NCI-H1694 treated with DMSO at 0.1 percent for 48 hours (cell line): ENCODE measurements around the gene MRGPRG.
"Not testable (repeated sequence)": the region's sequence is repeated elsewhere in the genome, so short reads cannot be mapped to it uniquely, and the experiment has no call there.

Experiments used
- DNase-seq: peaks from one replicate; lab custom pipeline; 2025; lab: John Stamatoyannopoulos, UW

The MRGPRG gene, protein sequence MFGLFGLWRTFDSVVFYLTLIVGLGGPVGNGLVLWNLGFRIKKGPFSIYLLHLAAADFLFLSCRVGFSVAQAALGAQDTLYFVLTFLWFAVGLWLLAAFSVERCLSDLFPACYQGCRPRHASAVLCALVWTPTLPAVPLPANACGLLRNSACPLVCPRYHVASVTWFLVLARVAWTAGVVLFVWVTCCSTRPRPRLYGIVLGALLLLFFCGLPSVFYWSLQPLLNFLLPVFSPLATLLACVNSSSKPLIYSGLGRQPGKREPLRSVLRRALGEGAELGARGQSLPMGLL

DNA sequence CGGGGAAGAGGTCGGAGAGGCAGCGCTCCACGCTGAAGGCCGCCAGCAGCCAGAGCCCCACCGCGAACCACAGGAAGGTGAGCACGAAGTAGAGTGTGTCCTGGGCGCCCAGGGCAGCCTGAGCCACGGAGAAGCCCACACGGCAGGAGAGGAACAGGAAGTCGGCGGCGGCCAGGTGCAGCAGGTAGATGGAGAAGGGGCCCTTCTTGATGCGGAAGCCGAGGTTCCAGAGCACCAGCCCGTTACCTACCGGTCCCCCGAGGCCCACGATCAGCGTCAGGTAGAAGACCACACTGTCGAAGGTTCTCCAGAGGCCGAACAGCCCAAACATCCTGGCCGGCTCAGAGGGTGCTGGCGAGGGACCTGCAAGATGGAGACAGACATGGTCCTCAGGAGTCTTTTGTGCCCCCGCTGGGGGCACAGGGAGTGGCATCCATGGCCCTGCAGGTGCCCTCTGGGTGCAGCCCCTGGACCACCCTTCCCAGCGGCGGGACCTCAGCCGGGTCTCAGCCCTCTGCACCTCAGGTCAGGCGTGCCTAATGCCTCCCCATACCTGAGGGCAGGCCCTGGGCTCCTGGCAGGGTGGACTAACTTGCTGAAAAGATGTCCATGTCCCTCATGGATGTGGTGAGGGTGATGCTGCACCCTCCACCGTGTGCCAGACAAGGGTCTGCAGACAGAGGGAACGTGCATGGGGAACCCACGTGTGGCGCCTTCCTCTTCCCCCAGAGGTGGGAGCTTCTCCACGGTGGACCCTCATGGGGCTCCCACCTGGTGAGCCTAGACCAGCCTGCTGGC is at the start of gene MRGPRG:
Gene MRGPRG, minus strand, starts transcription at position 331 of the 798 bp plus-strand sequence. Its CDS starts 0 bp downstream, at position 331.
- DNase-seq = no peak

DNA sequence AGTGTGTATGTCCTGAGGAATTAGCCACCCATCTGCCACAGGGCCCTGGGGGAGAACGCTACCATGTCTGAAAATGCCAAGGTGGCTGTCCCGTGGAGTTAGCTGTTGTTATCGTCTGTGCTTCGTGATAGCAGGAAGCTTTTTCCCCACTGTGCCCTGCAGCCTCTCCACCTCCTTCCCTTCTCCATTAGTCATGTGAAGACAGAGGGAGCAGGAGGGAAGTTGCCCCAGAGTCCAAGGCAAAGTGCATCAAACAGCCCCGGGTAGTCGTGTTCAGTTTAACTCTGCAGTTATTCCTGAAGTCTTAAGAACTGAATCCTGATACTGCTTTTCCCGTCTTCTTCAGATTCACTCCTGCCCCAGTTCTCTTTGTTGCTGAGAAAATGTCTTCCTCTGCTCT is 43.9 kb upstream of the MRGPRG start:
- not testable (repeated sequence) for DNase-seq

DNA sequence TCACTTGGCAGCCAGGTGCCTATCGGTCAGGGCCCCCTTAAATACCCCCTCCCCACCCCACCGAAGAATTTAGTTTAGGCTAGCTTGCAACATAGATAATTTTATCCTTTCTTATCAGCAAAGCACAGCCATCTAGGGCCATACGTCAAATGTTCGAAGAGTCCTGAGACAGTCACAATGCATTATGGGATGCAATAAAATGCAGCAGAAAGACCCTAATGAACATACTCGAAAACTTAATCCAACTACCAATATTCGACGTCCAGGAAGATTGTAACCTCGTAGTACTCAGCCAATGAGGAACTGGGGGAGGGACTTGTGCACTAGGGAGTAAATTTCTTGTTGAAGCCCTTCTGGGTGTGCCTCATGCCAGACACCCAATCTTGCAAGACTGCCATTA is 43.2 kb upstream of the MRGPRG start:
- not testable (repeated sequence) for DNase-seq

DNA sequence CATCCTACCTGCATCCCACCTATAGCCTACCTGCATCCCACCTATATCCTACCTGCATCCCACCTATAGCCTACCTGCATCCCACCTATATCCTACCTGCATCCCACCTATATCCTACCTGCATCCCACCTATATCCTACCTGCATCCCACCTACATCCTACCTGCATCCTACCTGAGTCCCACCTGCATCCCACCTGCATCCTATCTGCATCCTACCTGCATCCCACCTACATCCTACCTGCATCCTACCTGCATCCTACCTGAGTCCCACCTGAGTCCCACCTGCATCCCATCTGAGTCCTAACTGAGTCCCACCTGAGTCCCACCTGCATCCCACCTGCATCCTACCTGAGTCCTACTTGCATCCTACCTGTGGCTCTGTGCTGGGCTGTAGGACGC is 38.9 kb upstream of the MRGPRG start:
- DNase-seq = not testable (repeated sequence)

DNA sequence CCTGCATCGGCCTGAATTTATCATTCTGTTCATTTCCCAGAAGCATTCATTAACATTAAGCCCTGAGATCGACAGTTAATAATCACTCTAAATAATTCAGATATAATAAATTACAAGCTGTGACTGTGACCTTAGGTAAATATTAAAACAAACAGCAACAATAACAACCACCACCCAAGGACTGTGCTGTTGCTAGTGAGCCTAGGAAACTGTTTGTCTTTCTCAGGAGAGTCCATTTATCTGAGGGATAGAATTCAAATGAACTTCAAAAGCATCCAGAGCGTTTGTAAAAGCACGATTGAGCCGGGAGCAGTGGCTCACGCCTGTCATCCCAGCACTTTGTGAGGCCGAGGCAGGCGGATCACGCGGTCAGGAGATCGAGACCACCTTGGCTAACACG is 36.6 kb upstream of the MRGPRG start:
- DNase-seq = not testable (repeated sequence)

DNA sequence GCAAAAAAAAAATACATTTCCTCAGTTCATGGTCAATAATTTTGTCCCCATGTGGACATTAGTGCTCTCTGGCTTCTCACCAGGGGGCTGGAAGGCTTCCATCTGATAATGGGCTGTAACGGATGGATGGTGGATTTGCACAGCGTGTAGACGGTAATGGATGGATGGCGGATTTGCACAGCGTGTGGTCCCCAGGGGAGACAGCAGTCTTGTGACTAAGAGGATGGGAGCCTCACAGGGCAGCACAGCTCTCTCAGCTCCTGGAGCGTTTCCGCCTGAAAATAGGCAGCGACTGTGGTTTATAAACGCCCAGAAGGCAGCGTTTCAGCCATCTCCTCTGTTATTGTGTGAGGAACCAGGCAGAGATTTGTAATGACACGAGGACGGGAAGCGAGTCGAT is 36.2 kb upstream of the MRGPRG start:
- DNase-seq = not testable (repeated sequence)

DNA sequence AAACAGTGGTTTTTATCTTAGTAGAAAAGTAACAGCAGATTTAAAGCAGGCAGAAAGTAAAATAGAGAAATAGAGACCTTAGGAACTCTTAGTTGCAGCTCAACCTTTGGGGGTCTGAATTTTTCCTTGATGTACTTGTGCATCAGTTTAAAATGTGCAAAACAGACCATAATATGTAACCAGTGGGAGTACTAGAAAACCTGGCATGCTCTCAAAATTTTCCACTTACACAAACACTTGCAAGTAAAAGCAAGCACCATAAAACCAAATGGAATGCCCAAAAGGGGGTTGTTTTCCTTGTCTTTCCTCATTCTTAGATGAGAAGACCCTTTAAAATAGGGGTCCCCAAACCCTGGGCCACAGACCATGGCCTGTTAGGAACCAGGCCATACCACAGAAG is 26.5 kb upstream of the MRGPRG start:
- DNase-seq = no peak

DNA sequence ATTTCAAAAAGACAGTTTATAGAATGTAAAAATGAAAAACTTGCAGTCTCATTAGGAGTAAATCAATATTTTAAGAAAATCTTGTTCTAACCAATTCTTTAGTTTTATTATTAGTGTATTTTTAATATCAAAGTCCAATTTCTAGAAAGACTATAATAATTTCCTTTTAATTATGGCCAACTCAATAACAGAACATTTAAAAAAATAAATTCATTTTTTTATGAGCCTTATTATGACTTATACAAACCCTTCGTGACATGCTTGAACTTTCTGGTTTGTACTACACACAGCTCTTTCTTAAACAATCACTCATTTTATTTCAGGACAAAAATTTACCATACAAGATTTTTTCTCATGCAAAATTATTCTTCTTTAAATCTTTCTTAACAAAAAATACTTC is 25.3 kb upstream of the MRGPRG start:
- no peak for DNase-seq

DNA sequence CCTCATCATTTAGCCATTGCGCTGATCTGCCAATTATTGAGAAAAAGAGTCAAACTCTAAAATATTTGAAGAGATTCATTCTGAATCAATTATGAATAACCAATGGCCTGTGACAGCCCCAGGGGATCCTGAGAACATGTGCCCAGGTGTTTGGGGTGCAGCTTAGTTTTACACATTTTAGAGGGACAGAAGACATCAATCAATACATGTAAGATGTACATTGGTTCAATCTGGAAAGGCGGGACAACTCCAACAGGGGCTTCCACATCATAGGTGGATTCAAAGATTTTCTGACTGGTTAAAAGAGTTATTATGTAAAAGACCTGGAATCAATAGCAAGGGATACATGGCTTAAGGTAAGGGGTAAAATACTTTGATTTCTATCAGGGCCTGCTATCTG is 18.5 kb upstream of the MRGPRG start:
- DNase-seq = no peak

DNA sequence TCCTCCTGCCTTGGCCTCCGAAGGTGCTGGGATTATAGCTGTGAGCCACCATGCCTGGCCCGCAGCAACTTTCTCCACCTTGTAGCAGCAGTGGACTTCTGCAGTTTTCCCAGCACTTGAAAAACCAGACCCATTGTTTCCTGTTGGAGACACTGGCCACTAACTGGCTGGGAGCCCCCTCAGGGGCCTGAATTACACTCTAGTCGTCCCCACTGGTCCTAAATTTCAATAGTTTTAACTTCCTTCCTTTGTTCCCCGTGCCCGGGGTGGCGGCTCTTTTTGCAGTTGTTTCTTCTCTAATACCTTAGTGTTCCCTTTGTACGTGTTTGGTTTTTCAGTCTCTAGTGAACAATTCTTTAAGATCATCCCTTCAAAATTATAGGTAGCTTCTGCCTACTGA is 16.2 kb upstream of the MRGPRG start:
- DNase-seq = no peak

DNA sequence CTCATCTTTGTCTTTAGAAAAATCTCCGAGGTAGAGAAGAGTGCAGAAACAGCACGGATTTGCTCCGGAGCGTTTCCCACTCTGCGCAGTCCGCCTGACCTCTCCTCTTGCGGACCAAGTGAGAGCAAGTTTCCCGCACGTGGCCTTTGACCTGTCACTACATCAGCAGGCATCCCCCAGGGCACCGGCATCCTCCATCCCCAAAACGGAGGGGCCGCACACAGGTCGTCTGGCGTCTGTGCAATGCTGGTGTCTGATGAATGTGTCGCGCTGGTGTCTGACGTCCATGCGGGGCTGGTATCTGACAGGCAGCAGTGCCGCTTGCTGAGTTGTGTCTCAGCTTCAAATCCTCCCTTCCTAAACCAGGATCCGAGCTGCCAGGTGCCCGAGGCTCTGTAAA is 14.3 kb upstream of the MRGPRG start:
- DNase-seq = no peak

DNA sequence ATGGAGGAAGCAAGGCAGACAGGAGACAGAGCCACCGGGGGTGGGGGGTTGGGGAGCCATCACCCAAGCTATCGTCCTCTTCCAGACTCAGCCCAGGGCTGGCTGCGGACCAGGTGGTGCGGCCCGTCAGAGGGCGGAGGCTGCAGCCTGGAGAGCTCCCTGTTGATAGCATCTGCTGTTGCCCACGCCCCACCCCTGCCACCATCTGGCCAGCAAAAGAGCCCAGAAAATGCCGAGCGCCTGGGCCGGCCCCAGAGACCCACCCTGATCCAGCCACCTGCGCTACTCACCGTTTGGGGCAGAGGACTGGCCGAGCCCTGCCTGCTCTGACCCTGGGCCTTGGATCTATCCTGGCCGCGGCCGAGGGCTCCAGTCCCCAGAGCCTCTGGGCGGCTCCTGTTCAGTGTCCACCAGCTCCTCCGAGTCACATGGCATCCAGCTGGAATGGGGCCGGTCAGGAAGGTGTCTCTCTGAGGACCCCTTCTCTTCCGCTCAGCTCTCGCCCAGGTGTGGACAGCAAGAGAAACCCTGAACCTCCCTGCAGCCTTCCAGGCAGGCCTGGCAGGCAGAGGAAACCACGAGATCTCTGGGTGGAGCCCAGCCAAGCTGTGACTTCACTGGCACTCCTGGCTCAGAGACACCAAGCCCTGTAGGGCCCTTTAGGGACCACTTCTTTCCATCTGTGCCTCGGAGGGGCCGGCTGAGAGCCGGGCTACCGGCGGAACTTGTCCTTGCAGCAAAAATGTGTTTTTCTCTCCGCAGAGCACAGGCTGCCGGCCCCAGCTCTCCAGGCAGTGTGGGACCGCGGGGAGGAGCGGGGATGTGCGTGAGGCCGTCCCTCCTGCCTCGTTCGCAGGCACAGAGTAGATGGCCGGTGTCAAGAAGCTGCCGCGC is 13.5 kb upstream of the MRGPRG start, which contains the start of gene MRGPRE:
Gene MRGPRE, minus strand, starts transcription at position 567 of the 894 bp plus-strand sequence. CDS start 3,618 bp downstream, outside the sequence.
- peak; percentile 67 for DNase-seq

DNA sequence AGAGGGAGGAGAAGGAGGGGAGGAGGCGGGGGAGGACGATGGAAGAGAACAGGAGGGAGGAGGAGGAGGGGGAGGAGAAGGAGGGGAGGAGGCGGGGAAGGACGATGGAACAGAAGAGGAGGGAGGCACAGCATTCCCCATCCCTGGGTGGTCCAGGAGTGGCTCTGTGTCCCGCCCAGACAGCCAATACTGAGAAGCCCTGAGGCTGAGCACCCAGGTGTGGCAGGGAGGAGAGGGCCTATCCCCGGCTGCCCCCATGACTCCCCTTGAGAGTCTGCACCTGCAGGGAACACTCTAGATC is 12.9 kb upstream of the MRGPRG start:
- no peak for DNase-seq

DNA sequence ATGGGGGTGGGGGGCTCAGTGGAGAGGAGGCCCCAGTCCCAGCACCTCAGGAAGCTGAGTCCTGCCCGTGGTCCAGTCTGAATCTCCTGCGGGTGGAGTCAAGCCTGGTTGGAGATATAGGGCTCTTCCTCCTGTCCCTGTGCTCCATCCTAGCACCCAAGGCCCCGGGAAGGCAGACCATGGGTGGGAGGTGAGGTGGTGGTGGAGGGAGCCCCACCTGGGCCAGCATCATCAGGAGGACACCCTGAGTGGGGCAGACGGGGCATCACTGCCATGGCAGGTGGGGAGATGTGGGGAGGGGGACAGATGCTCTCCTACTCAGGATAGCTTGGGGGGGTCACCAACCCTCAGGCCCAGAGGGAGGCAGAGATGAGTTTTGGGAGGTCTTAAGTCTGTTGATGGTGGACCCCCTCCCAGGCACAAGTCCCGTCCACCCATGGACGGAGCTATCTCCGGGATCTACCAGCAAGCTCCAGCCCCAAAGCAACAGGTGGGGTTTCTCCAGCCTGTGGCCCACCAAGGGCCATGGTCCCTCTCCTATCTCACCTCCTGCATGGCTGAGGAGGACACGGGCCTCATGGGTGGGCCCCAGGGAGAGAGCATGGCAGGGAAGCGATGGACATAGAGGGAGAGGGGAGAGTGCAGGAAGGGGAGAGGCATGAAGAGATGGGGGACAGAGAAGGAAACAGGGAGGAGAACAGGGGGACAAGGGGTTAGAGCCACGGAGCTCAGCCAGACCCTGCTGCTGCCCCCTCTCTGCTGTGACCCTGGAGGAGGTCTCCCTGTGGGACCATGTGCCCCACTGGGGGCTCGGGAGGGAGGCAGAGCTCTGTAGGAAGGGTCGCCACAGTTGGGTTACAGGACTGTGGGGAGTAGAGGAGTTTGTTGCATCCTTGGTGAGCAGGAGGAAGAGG is 12.3 kb upstream of the MRGPRG start:
- no peak for DNase-seq

DNA sequence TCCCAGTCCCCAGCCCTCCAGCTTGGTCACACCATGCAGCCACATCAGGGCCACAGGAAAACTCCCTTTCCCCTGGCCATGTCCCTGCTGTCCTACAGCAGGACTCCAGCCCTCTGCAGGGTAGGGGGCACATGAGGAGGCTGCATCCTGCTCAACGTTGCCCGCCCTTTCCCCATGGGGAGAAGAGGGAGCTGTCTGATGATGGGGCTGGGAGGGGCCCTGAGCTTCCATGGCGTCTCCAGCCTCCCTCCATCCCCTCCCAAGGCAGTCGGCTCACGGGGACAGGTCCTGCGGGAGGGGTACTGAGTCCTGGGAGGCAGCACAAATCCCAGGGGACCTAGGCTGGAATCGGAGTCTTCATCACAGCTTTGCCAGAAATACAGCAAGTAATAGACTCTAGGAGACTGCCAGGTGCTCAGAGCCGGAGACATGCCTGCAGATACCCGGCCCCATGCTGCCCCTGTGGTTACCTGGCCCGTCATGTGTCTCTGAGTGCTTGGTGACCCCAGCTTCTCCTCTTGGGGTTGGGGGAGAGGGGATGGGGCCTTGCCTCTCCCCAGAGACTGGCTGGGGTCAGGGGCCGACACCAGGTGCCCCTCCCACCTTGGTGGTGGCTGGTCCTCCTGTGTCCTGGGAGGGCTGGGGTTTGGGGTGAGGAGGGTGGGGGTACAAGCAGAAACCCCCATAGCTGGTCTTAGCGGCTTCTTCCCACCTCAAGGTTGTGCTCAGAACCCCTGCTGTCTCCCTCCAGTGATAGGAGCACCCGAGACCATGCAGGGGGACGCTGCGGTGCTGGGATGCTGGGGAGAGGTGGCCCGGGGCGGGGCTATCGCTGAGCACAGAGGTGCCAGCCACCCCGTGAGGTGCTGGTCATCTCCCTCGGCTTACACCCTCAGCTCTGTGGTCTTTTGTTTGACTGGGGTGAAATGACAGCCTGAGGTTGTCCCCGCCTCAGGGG is 11.3 kb upstream of the MRGPRG start:
- DNase-seq = no peak

DNA sequence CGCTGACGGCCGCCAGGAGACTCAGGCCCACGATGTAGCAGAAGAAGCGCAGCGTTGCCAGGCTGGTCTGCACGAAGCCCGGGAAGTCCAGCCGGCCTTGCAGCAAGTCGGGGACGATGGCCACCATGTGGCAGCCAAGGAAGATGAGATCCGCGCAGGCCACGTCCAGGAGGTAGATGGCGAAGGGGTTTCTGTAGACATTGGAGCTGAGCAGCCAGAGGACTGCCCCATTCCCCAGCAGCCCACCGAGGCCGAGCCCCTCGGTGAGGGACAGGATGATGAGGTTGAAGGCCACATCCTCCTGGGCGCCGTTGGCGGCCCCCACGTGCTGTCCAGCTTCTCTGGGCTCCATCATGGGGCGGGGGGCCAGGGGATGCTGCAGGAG is 9.8 kb upstream of the MRGPRG start:
- DNase-seq = no peak

DNA sequence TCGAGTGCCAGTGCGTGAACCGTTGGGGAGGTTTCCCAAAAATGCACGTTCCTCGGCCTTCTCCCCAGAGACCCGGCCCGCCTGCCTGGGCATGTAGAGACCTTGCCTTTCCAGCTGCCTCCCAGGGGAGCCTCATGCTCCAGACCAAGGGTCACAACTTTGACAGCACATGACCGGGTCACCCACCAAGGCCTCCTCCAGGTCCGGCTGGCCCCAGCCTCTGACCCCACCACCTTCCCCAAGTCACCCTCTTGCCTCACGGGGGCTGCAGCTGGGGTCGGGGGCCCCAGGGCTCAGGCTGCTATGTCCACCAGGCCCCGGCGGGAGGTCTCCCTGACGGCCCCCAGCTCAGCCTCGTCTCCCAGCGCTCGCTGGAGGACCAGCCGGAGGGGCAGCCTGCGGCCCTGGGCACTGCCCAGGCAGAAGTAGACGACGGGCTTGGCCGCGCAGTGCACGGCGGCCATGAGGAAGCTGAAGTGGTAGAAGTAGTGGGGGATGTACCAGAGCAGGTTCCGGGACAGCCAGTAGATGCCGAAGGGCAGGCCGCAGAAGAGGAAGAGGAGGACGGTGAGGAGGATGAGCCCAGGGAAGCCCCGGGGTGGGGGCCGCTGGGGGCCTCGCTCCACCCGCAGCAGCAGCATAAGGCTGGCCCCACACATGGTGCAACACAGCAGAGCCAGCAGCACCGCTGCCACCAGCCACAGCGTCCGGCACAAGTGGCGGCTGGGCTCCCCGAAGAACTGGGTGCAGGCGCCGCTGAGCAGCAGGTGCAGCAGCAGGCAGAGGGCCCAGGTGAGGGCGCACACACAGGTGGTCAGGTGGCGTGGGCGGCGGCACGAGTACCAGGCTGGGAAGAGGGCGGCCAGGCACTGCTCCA is 9.2 kb upstream of the MRGPRG start:
- DNase-seq = no peak

DNA sequence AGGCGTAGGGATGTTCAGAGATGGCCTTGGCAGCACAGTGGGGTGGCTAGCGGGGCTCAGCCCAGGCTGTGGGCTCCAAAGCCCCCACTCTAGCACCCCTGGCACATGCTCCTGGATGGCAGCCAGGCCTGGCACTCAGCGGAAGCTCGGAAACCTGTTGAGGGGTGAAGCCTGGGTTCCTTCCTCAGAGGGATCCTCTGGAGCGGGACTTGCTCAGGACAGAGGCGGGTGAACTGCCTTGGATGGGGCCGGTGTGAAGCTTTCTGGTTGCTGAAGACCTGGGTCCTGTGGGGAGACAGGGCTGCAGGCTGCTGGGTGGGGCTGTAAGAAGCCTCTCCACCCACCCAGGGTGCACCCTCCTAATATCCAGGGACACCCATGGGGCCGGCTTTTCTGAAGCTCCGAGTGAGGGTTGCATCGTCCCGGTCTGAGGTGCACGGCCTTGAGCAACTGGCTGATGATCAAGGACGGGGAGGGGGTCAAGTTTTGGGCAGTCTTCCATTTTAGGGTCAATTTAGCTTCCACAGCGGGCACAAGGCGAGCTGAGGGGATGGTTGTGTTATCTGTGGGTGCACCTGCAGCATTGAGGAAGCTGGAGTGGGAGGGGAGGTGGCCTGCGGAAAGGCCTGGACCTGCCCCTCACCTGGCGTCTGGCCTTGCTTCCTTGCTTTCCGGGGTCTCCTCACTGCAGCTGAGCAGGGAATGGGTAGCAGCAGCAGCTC is 8.4 kb upstream of the MRGPRG start:
- DNase-seq = no peak
